HCT116 (cell line): ENCODE results near the gene PRPF8. TPM values are rescaled to one million over a fixed set of nuclear protein-coding genes. Genes with fewer than 3 reads are reported as not detected.
A peak's percentile ranks its signal among the peaks of the same experiment; 100 is the strongest.

ENCODE experiments used
- ATAC-seq: fragments of 200-7000 bp; cut with Tn5 transposase; 2 replicates; pipeline ENCODE4 v1.9.1; 2020; ENCODE audit warnings: mild to moderate bottlenecking, moderate library complexity
- BruUV-seq: library from RNA; stranded (reverse); fragments of 400-500 nt; replicated peaks from 2 replicates; lab custom pipeline; 2021; lab: Mats Ljungman, UMichigan
- CTCF ChIA-PET: fragments of 300-600 bp; sonication (Branson Sonifier 250); formaldehyde crosslinking; loops from one replicate; lab custom pipeline; 2021; ENCODE audit warnings: antibody characterized with exemption; lab: Charles Lee
- POLR2A ChIA-PET: fragments of 300-600, 350-600 bp; sonication (Branson Sonifier 250); formaldehyde crosslinking; loops from one replicate; lab custom pipeline; 2021; ENCODE audit warnings: antibody characterized with exemption; lab: Charles Lee
- RAD21 ChIA-PET, 2 experiments: fragments of 300-600 bp; sonication (Branson Sonifier 250); formaldehyde crosslinking; loops; one replicate each; lab custom pipeline; 2023; ENCODE audit warnings: low total read pairs in 2 of 2; ENCODE audit not compliant: uncharacterized antibody in 2 of 2, unreplicated experiment in 2 of 2, low non-redundant PET in 1 of 2; lab: Charles Lee
- DNase-seq: peaks from one replicate; pipeline ENCODE4 v3.0.0-alpha.2; 2010; ENCODE audit warnings: low read depth, low spot score
- H2AFZ ChIP-seq: fragments of 200-600 bp; shearing (Covaris generic), sonication (generic); 2 replicates; pipeline ENCODE4 v1.6.1; 2017; ENCODE audit warnings: low read depth, mixed run types, mixed read lengths, antibody characterized with exemption, low read length; ENCODE audit not compliant: poor library complexity, severe bottlenecking
- H3K27ac ChIP-seq: 2 replicates; pipeline ENCODE4 v1.5.1; 2012; ENCODE audit warnings: low read depth, low read length
- H3K27me3 ChIP-seq: fragments of 200-600 bp; sonication (generic); 2 replicates; pipeline ENCODE4 v1.6.1; 2016; ENCODE audit warnings: mixed run types, low read length, mixed read lengths; ENCODE audit not compliant: insufficient read depth
- H3K36me3 ChIP-seq, 2 experiments: fragments of 200-500 bp in 1 of 2; fragments of 200-600 bp in 1 of 2; sonication (Bioruptor generic) in 1 of 2; sonication (generic) in 1 of 2; 2 replicates each; pipeline versions ENCODE4 v1.5.1 to v1.6.1; 2014 to 2016; ENCODE audit warnings: low read length in 2 of 2, inconsistent platforms in 1 of 2, mixed read lengths in 1 of 2, mixed run types in 1 of 2; ENCODE audit not compliant: insufficient read depth in 2 of 2, control insufficient read depth in 1 of 2
- H3K4me1 ChIP-seq, 2 experiments: fragments of 200-600 bp in 1 of 2; sonication (generic) in 1 of 2; 2 replicates each; pipeline versions ENCODE4 v1.5.1 to v1.6.1; 2012 to 2017; ENCODE audit warnings: low read length in 2 of 2, inconsistent platforms in 1 of 2, mild to moderate bottlenecking in 1 of 2, mixed read lengths in 1 of 2, mixed run types in 1 of 2, moderate library complexity in 1 of 2; ENCODE audit not compliant: insufficient read depth in 2 of 2, control insufficient read depth in 1 of 2
- H3K4me2 ChIP-seq: fragments of 200-600 bp; sonication (generic); 2 replicates; pipeline ENCODE4 v1.6.1; 2017; ENCODE audit warnings: mixed run types, low read length, mixed read lengths
- H3K4me3 ChIP-seq, 2 experiments: fragments of 200-600 bp in 1 of 2; sonication (generic) in 1 of 2; replicated peaks in 1 of 2; 2 replicates each; pipeline ENCODE4 v1.5.1; 2011 to 2016; ENCODE audit warnings: low read length in 2 of 2, control low read depth in 1 of 2, low read depth in 1 of 2, mild to moderate bottlenecking in 1 of 2, mixed read lengths in 1 of 2, mixed run types in 1 of 2
- H3K79me2 ChIP-seq: fragments of 200-600 bp; sonication (generic); 2 replicates; pipeline ENCODE4 v1.6.1; 2017; ENCODE audit warnings: mild to moderate bottlenecking, mixed run types, low read length, moderate library complexity, mixed read lengths; ENCODE audit not compliant: insufficient read depth
- H3K9ac ChIP-seq: fragments of 200-600 bp; sonication (generic); 2 replicates; pipeline ENCODE4 v1.6.1; 2016; ENCODE audit warnings: low read length, mixed read lengths
- H3K9me2 ChIP-seq: fragments of 200-600 bp; sonication (generic), shearing (Covaris generic); 2 replicates; pipeline ENCODE4 v1.6.1; 2017; ENCODE audit warnings: mixed run types, mild to moderate bottlenecking, moderate library complexity; ENCODE audit not compliant: insufficient read depth
- H3K9me3 ChIP-seq, 2 experiments: fragments of 200-500 bp in 1 of 2; fragments of 200-600 bp in 1 of 2; sonication (Bioruptor generic) in 1 of 2; sonication (generic) in 1 of 2; 2 replicates each; pipeline ENCODE4 v1.6.1; 2014 to 2017; ENCODE audit warnings: low read length in 2 of 2, mixed read lengths in 2 of 2, inconsistent platforms in 1 of 2, low read depth in 1 of 2, mild to moderate bottlenecking in 1 of 2, mixed run types in 1 of 2, moderate library complexity in 1 of 2; ENCODE audit not compliant: control insufficient read depth in 1 of 2, insufficient read depth in 1 of 2
- H4K20me1 ChIP-seq: fragments of 200-600 bp; sonication (generic), shearing (Covaris generic); 2 replicates; pipeline ENCODE4 v1.6.1; 2017; ENCODE audit warnings: mixed run types, mild to moderate bottlenecking, moderate library complexity; ENCODE audit not compliant: insufficient read depth
- ATF3 ChIP-seq: IDR thresholded peaks from 2 replicates; pipeline ENCODE4 v1.6.1; 2012
- CBX3 ChIP-seq: IDR thresholded peaks from 2 replicates; pipeline ENCODE4 v1.6.1; 2012; ENCODE audit warnings: low read depth
- CEBPB ChIP-seq: IDR thresholded peaks from 2 replicates; pipeline ENCODE4 v1.6.1; 2012; ENCODE audit warnings: low read depth
- EGR1 ChIP-seq: IDR thresholded peaks from 2 replicates; pipeline ENCODE4 v1.6.1; 2012; ENCODE audit warnings: low read depth
- ELF1 ChIP-seq: IDR thresholded peaks from 2 replicates; pipeline ENCODE4 v1.6.1; 2012; ENCODE audit warnings: low read depth, borderline replicate concordance
- EZH2 ChIP-seq: fragments of 200-600 bp; sonication (generic); IDR thresholded peaks from 2 replicates; pipeline ENCODE4 v1.6.1; 2017; ENCODE audit warnings: antibody characterized with exemption, mixed run types
- EZH2phosphoT487 ChIP-seq: fragments of 200-600 bp; IDR thresholded peaks from 2 replicates; pipeline ENCODE4 v1.6.1; 2018; ENCODE audit warnings: antibody characterized with exemption, borderline replicate concordance
- JUND ChIP-seq: IDR thresholded peaks from 2 replicates; pipeline ENCODE4 v1.6.1; 2012
- POLR2AphosphoS5 ChIP-seq: IDR thresholded peaks from 2 replicates; pipeline ENCODE4 v1.6.1; 2011; ENCODE audit warnings: mild to moderate bottlenecking, low read depth, low read length, moderate library complexity
- RAD21 ChIP-seq: IDR thresholded peaks from 2 replicates; pipeline ENCODE4 v1.6.1; 2012; ENCODE audit warnings: low read depth, mild to moderate bottlenecking
- SP1 ChIP-seq: IDR thresholded peaks from 2 replicates; pipeline ENCODE4 v1.6.1; 2012; ENCODE audit warnings: low read depth
- SRF ChIP-seq: IDR thresholded peaks from 2 replicates; pipeline ENCODE4 v1.6.1; 2012; ENCODE audit warnings: low read depth
- TCF7L2 ChIP-seq: IDR thresholded peaks from 2 replicates; pipeline ENCODE4 v1.7.0; 2011; ENCODE audit warnings: borderline replicate concordance, inconsistent platforms; ENCODE audit not compliant: insufficient read depth, insufficient read length; ENCODE audit errors: extremely low read depth
- YY1 ChIP-seq: IDR thresholded peaks from 2 replicates; pipeline ENCODE4 v1.6.1; 2011; ENCODE audit warnings: low read length, low read depth, moderate library complexity, mild to moderate bottlenecking; ENCODE audit not compliant: insufficient replicate concordance; ENCODE audit errors: extremely low read depth
- intact Hi-C: fragments of 100-400 bp; cut with micrococcal nuclease; formaldehyde crosslinking; loops from 2 replicates; pipeline ENCODE4 v1.10.0; 2022
- total RNA-seq: library from RNA; stranded (reverse); gene quantifications from one replicate; pipeline ENCODE4 v1.2.1, GENCODE V29; 2021; ENCODE audit not compliant: unreplicated experiment
- TF ChIP-seq, protein P1 (sequence below): IDR thresholded peaks from 2 replicates; pipeline ENCODE4 v1.6.1; 2011; ENCODE audit warnings: mild to moderate bottlenecking, low read length, moderate library complexity; ENCODE audit not compliant: insufficient replicate concordance; ENCODE audit errors: extremely low read depth
- TF ChIP-seq, protein P2 (sequence below): IDR thresholded peaks from 2 replicates; pipeline ENCODE4 v1.6.1; 2012

The PRPF8 gene
- total RNA-seq, 1 experiment from 2014 or later: 386 TPM

- POLR2A ChIA-PET: no interaction called here
- peaks cover 40 to 55% of the 10 kb centered on the region in 2 experiments for H3K36me3 ChIP-seq
- TF ChIP-seq SP1 (no peak), POLR2AphosphoS5 (no peak)
Observed at GRCh38 chr17:1651559-1651844, 33.2 kb downstream of the PRPF8 start.

DNA sequence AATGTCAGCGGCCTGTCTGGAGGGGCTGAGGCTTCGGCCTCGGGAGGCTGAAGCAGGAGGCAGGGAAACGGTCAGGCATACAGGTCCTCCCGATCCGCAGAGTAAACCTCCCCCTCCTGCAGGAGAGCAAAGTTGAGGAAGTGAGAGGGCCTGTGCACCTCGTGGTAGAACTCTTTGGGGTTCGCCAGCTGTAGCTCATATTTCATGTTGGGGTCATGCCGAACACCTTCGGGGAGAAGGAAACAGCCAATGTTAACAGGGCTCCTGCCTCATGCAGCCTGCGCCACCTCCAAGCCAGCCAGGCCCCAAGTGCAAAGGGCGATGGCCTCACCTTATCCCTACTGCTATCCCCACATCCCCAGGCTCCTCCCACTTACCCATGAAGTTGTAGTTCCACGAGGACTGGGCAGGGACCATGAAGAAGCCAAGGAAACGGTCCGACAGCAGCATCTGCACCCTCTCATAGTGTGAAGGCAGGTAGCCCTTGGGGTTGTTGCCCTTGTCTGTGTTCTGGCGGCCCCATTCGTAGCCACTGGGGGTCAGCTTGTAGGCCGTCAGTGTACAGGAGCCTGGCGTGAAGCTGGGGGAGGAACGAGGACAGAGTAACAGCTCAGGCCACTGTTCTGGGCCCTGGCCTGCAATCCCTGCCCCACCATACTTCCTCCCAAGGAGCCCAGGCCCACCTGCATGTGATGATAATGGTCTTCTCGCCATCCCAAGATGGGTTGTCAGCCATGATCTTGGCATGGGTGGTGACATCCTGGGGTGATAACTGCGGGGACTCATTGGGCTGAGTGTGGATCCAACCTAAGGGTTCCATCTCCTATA is 33.7 kb downstream of the PRPF8 start:
- RAD21 ChIA-PET: no interaction called here
- no peaks in the 10 kb centered on the region for H3K27me3 ChIP-seq
- intact Hi-C loops: no loop called here
- no peak for DNase-seq
- no peaks in the 10 kb centered on the region for H3K79me2 ChIP-seq
- H3K9me2 ChIP-seq: no peaks in the 10 kb centered on the region
- no peak overlapping the region for H3K9ac ChIP-seq
- no peak overlapping the region for H3K4me3 ChIP-seq
- H4K20me1 ChIP-seq: no peaks in the 10 kb centered on the region
- H3K9me3 ChIP-seq: no peaks in the 10 kb centered on the region
- H3K4me2 ChIP-seq: no peak overlapping the region
- CTCF ChIA-PET: interaction anchor here (1.1 to 4.2 kb wide), 4 partner anchors 18 to 78 kb away, joined by 3 to 70 read pairs (median 18); partner anchors contain the start of gene SLC43A2
- POLR2A ChIA-PET: interaction anchor here (0.8 to 3.0 kb wide), 2 partner anchors 8 to 66 kb away, joined by 3 to 14 read pairs; no protein-coding TSS in a partner anchor
- peaks cover 35 to 49% of the 10 kb centered on the region in 2 experiments for H3K36me3 ChIP-seq
- H3K27ac ChIP-seq: peak overlapping the region; percentile 43
- H3K4me1 ChIP-seq: peaks cover 16 to 40% of the 10 kb centered on the region in 2 experiments
- ATAC-seq: no peak
- BruUV-seq: TSS peak; percentile 62
- no peak overlapping the region for H2AFZ ChIP-seq
- no peak for TF ChIP-seq TCF7L2
- TF ChIP-seq, protein P1, sequence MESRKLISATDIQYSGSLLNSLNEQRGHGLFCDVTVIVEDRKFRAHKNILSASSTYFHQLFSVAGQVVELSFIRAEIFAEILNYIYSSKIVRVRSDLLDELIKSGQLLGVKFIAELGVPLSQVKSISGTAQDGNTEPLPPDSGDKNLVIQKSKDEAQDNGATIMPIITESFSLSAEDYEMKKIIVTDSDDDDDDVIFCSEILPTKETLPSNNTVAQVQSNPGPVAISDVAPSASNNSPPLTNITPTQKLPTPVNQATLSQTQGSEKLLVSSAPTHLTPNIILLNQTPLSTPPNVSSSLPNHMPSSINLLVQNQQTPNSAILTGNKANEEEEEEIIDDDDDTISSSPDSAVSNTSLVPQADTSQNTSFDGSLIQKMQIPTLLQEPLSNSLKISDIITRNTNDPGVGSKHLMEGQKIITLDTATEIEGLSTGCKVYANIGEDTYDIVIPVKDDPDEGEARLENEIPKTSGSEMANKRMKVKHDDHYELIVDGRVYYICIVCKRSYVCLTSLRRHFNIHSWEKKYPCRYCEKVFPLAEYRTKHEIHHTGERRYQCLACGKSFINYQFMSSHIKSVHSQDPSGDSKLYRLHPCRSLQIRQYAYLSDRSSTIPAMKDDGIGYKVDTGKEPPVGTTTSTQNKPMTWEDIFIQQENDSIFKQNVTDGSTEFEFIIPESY: no peak
- no peak for TF ChIP-seq RAD21
- no peak for TF ChIP-seq ELF1
- TF ChIP-seq SRF: no peak
- no peak for TF ChIP-seq EZH2phosphoT487
- TF ChIP-seq CEBPB: no peak
- TF ChIP-seq JUND: no peak
- TF ChIP-seq ATF3: no peak
- TF ChIP-seq YY1: no peak
- TF ChIP-seq, protein P2, sequence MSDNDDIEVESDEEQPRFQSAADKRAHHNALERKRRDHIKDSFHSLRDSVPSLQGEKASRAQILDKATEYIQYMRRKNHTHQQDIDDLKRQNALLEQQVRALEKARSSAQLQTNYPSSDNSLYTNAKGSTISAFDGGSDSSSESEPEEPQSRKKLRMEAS: no peak
- TF ChIP-seq SP1: no peak
- TF ChIP-seq EGR1: no peak
- TF ChIP-seq CBX3: no peak
- no peak for TF ChIP-seq EZH2

More at GRCh38 chr17:1651559-1651844, 33.2 kb downstream of the PRPF8 start:
- H3K27me3 ChIP-seq: no peaks in the 10 kb centered on the region
- no TSS peak for BruUV-seq
- peaks cover 16 to 40% of the 10 kb centered on the region in 2 experiments for H3K4me1 ChIP-seq
- intact Hi-C loops: no loop called here
- H3K27ac ChIP-seq: peak overlapping the region; percentile 43; the same call in 1 of the 2 replicates
- no peak for ATAC-seq
- no peaks in the 10 kb centered on the region for H3K9me3 ChIP-seq
- ChIA-PET CTCF (interaction anchor here (1.1 kb wide), 1 partner anchor 18 kb away, joined by 3 read pairs; no protein-coding TSS in a partner anchor), RAD21 (interaction anchor here in 1 of 2 experiments (0.6 kb wide), 1 partner anchor 104 kb away, joined by 3 read pairs; no protein-coding TSS in a partner anchor)
- no peaks in the 10 kb centered on the region for H3K79me2 ChIP-seq
- no peak for DNase-seq
- H3K4me2 ChIP-seq: no peak overlapping the region
- H3K4me3 ChIP-seq: no peak overlapping the region
- H3K9me2 ChIP-seq: no peaks in the 10 kb centered on the region
- H4K20me1 ChIP-seq: no peaks in the 10 kb centered on the region
- no peak overlapping the region for H2AFZ ChIP-seq
- no peak overlapping the region for H3K9ac ChIP-seq
